ENCODE measurements around the gene GCAT. TPM values are rescaled to one million over a fixed set of nuclear protein-coding genes. Genes with fewer than 3 reads are reported as not detected.

Gene GCAT
- total and polyA plus RNA-seq, 11 donors: 25.2 to 83.6 (median 39.7) TPM

GRCh38 chr22:37764622-37765021, 43.1 kb upstream of the GCAT start:
- Histone ChIP-seq H3K27ac (peak overlapping the region in 8 of 12 donors; percentile 30 to 57 (median 33)), H3K36me3 (peaks cover 0 to 99% (median 84%) of the 10 kb centered on the region in 9 donors)

GRCh38 chr22:37765498-37765897, 42.2 kb upstream of the GCAT start:
- ATAC-seq (peak in 3 of 4 donors; percentile 53 to 82 (median 66)), DNase-seq (peak in 3 of 5 donors; percentile 47 to 79 (median 48))
- Histone ChIP-seq H3K9me3 (no peaks in the 10 kb centered on the region), H3K4me3 (no peak overlapping the region), H3K27me3 (no peaks in the 10 kb centered on the region), H3K27ac (peak overlapping the region in 2 of 12 donors; percentile 33), H3K36me3 (peaks cover 0 to 99% (median 84%) of the 10 kb centered on the region in 9 donors), H3K4me1 (peaks cover 0 to 12% (median 0%) of the 10 kb centered on the region in 12 donors)
- 68 to 78% (median 71%) methylated on average over 13 of the region's 13 CpGs for WGBS, 4 donors
- intact Hi-C loops (cut with DNase I): no loop called here
- TF ChIP-seq CTCF (IDR thresholded peaks at IDR 0.05): no peak
- no peak for TF ChIP-seq POLR2A (IDR thresholded peaks at IDR 0.05)

More at GRCh38 chr22:37764622-37765021, 43.1 kb upstream of the GCAT start:
- DNase-seq: no peak
- intact Hi-C loops (cut with DNase I): no loop called here
- H3K4me3 ChIP-seq: no peak overlapping the region
- WGBS, 4 donors: 66 to 83% (median 78%) methylated on average over 6 of the region's 6 CpGs
- peaks cover 0 to 12% (median 0%) of the 10 kb centered on the region in 12 donors for H3K4me1 ChIP-seq
- H3K27me3 ChIP-seq: no peaks in the 10 kb centered on the region
- TF ChIP-seq CTCF (IDR thresholded peaks at IDR 0.05) (no peak), POLR2A (IDR thresholded peaks at IDR 0.05) (no peak)
- ATAC-seq: peak; percentile 35 to 65 (median 57)
- no peaks in the 10 kb centered on the region for H3K9me3 ChIP-seq

- peaks cover 0 to 99% (median 84%) of the 10 kb centered on the region in 9 donors for H3K36me3 ChIP-seq
- WGBS, 4 donors: 85 to 93% (median 86%) methylated on average over 3 to 8 of the region's 8 CpGs
- intact Hi-C loops (cut with DNase I): loop anchor here in 1 of 10 donors (1.0 kb wide), 1 partner anchor 11 kb away; no protein-coding TSS in a partner anchor
- H3K9me3 ChIP-seq: no peaks in the 10 kb centered on the region
- no peaks in the 10 kb centered on the region for H3K27me3 ChIP-seq
- DNase-seq (no peak), ATAC-seq (peak in 1 of 4 donors; percentile 24)
- H3K27ac ChIP-seq: no peak overlapping the region
- H3K4me1 ChIP-seq: peaks cover 0 to 12% (median 0%) of the 10 kb centered on the region in 12 donors
- TF ChIP-seq POLR2A (IDR thresholded peaks at IDR 0.05): no peak
- no peak for TF ChIP-seq CTCF (IDR thresholded peaks at IDR 0.05)
- no peak overlapping the region for H3K4me3 ChIP-seq
Observed at GRCh38 chr22:37765953-37766576, 41.7 kb upstream of the GCAT start.

GRCh38 chr22:37768273-37768672, 39.5 kb upstream of the GCAT start:
- Histone ChIP-seq H3K27ac (no peak overlapping the region), H3K4me3 (no peak overlapping the region), H3K36me3 (peaks cover 0 to 98% (median 90%) of the 10 kb centered on the region in 9 donors), H3K9me3 (no peaks in the 10 kb centered on the region), H3K4me1 (peaks cover 0 to 12% (median 0%) of the 10 kb centered on the region in 12 donors), H3K27me3 (no peaks in the 10 kb centered on the region)
- DNase-seq (no peak), ATAC-seq (no peak)
- 94 to 98% (median 96%) methylated on average over 3 of the region's 3 CpGs for WGBS, 4 donors
- intact Hi-C loops (cut with DNase I): no loop called here
- TF ChIP-seq POLR2A (IDR thresholded peaks at IDR 0.05): no peak
- peak in 3 of 12 donors; percentile 4 to 22 (median 5) for TF ChIP-seq CTCF (IDR thresholded peaks at IDR 0.05)
